HepG2 (cell line): ENCODE measurements around the gene ANKRD18B. TPM values are rescaled to one million over a fixed set of nuclear protein-coding genes. Genes with fewer than 3 reads are reported as not detected.
"Not testable (repeated sequence)": the region's sequence is repeated elsewhere in the genome, so short reads cannot be mapped to it uniquely, and the experiment has no call there.

Experiments used
- ATAC-seq: fragments of 200-7000 bp; cut with Tn5 transposase; 3 replicates; pipeline ENCODE4 v1.9.1; 2020; ENCODE audit warnings: mild to moderate bottlenecking, moderate library complexity
- BruUV-seq: library from RNA; stranded (reverse); fragments of 400-500 nt; replicated peaks from 2 replicates; lab custom pipeline; 2021; lab: Mats Ljungman, UMichigan
- CTCF ChIA-PET: fragments of 300-600 bp; formaldehyde crosslinking; extraction: SDS; loops from one replicate; lab custom pipeline; 2021; ENCODE audit warnings: low total read pairs, inconsistent platforms, low intra/inter-chr PET ratio; lab: Yijun Ruan, JAX
- POLR2A ChIA-PET: fragments of 350-600 bp; sonication (Branson Sonifier 250); formaldehyde crosslinking; loops from one replicate; lab custom pipeline; 2020; ENCODE audit warnings: antibody characterized with exemption, inconsistent platforms; lab: Yijun Ruan, JAX
- DNase-seq: peaks from one replicate; pipeline ENCODE4 v3.0.0-alpha.2; 2015; ENCODE audit warnings: low spot score
- FAIRE-seq: peaks from 3 replicates; lab custom pipeline; 2011; peaks lifted over from hg19 to GRCh38; lab: Jason Lieb, UNC
- H2AFZ ChIP-seq: one replicate; pipeline ENCODE4 v1.6.1; 2011; ENCODE audit warnings: low read length, inconsistent platforms
- H3K27ac ChIP-seq: fragments of 300-600 bp; 3 replicates; pipeline ENCODE4 v1.8.0; 2011; ENCODE audit warnings: mixed run types, mild to moderate bottlenecking, mixed read lengths, low read length, inconsistent platforms; ENCODE audit not compliant: insufficient read depth; ENCODE audit errors: extremely low read length
- H3K27me3 ChIP-seq, 2 experiments: fragments of 200-600 bp in 1 of 2; 2 replicates in 1 of 2; 3 replicates in 1 of 2; pipeline versions ENCODE4 v1.6.0 to v1.8.0; 2011; ENCODE audit warnings: low read length in 2 of 2, mild to moderate bottlenecking in 2 of 2, moderate library complexity in 2 of 2, inconsistent platforms in 1 of 2; ENCODE audit not compliant: insufficient read depth in 2 of 2, control insufficient read depth in 1 of 2
- H3K36me3 ChIP-seq, 2 experiments: fragments of 200-600 bp in 1 of 2; replicated peaks in 1 of 2; 2 replicates in 1 of 2; 3 replicates in 1 of 2; pipeline versions ENCODE4 v1.5.1 to v1.8.0; 2011; ENCODE audit warnings: low read length in 2 of 2, inconsistent platforms in 1 of 2; ENCODE audit not compliant: insufficient read depth in 2 of 2, control insufficient read depth in 1 of 2
- H3K4me1 ChIP-seq: 2 replicates; pipeline ENCODE4 v1.5.1; 2012; ENCODE audit warnings: low read length, inconsistent platforms; ENCODE audit not compliant: insufficient read depth
- H3K4me2 ChIP-seq: 2 replicates; pipeline ENCODE4 v1.6.0; 2011; ENCODE audit warnings: low read depth, low read length, inconsistent platforms
- H3K4me3 ChIP-seq, 3 experiments: fragments of 200-600 bp in 1 of 3; sonication (generic), shearing (Covaris generic) in 1 of 3; replicated peaks in 1 of 3; 2 replicates each; pipeline ENCODE4 v1.5.1; 2011 to 2016; ENCODE audit warnings: low read length in 3 of 3, inconsistent platforms in 2 of 3, low read depth in 2 of 3, mild to moderate bottlenecking in 2 of 3, control low read depth in 1 of 3, mixed read lengths in 1 of 3; ENCODE audit not compliant: insufficient read depth in 1 of 3
- H3K79me2 ChIP-seq: one replicate; pipeline ENCODE4 v1.6.1; 2011; ENCODE audit warnings: low read length, inconsistent platforms; ENCODE audit not compliant: insufficient read depth
- H3K9ac ChIP-seq: 2 replicates; pipeline ENCODE4 v1.6.0; 2011; ENCODE audit warnings: mild to moderate bottlenecking, low read depth, low read length, inconsistent platforms; ENCODE audit not compliant: insufficient read depth
- H3K9me3 ChIP-seq: 2 replicates; pipeline ENCODE4 v1.5.1; 2012; ENCODE audit warnings: mild to moderate bottlenecking, low read length
- H4K20me1 ChIP-seq: 2 replicates; pipeline ENCODE4 v1.6.0; 2011; ENCODE audit warnings: inconsistent platforms, mild to moderate bottlenecking, low read length, moderate library complexity; ENCODE audit not compliant: insufficient read depth
- POLR2AphosphoS2 ChIP-seq: IDR thresholded peaks from 2 replicates; pipeline ENCODE4 v1.6.1; 2011; ENCODE audit warnings: low read depth, low read length, improper control_type of control experiment
- RAD51 ChIP-seq: fragments of 450-650 bp; IDR thresholded peaks from 2 replicates; pipeline ENCODE4 v1.6.1; 2016; ENCODE audit warnings: borderline replicate concordance
- ZNF101 ChIP-seq: sonication (generic); formaldehyde crosslinking; IDR thresholded peaks from 2 replicates; pipeline ENCODE4 v1.4.0; 2020; ENCODE audit warnings: mild to moderate bottlenecking, low read depth, missing genetic modification reagents, borderline replicate concordance
- ZNF629 ChIP-seq: sonication (generic); formaldehyde crosslinking; conservative IDR thresholded peaks from 2 replicates; pipeline ENCODE4 v1.5.0; 2020; ENCODE audit warnings: missing genetic modification reagents
- ZNF816 ChIP-seq: sonication (generic); formaldehyde crosslinking; IDR thresholded peaks from 2 replicates; pipeline ENCODE4 v1.8.0; 2022; ENCODE audit warnings: missing genetic modification reagents, mild to moderate bottlenecking, borderline replicate concordance
- WGBS: methylation state at CpG from one replicate; pipeline ENCODE4 v1.1.6; 2017; ENCODE audit warnings: low lambda C conversion rate; 5-methylcytosine and 5-hydroxymethylcytosine counted together
- in situ Hi-C: cut with HindIII; loops from 2 replicates; pipeline ENCODE4 v1.10.0; 2017; ENCODE audit warnings: low pct_unique_long_range_greater_than_20kb; ENCODE audit not compliant: extremely low pct_ligation_motif_present
- intact Hi-C: fragments of 100-400 bp; cut with micrococcal nuclease; formaldehyde crosslinking; loops from one replicate; pipeline ENCODE4 v1.10.0; 2022; ENCODE audit not compliant: unreplicated experiment
- polyA plus RNA-seq, 8 experiments: library from polyadenylated mRNA; depleted of rRNA in 3 of 8; stranded (reverse) in 7 of 8; unstranded in 1 of 8; fragments of >200 nt; fragmentation: Illumina TruSeq in 4 of 8; extraction: Trizol in 4 of 8; gene quantifications; 2 replicates each; pipeline versions ENCODE4 v1.2.1 to v1.2.3, GENCODE V29; 2011 to 2016; ENCODE audit warnings: low read depth in 4 of 8, missing spikeins in 1 of 8, mixed read lengths in 1 of 8; ENCODE audit not compliant: insufficient read depth in 1 of 8
- total RNA-seq, 5 experiments: library from RNA; depleted of rRNA; stranded (reverse); fragments of >200 nt; fragmentation: Illumina TruSeq; extraction: Trizol; gene quantifications; 2 replicates each; pipeline ENCODE4 v1.2.3, GENCODE V29; 2016; ENCODE audit warnings: low read depth in 1 of 5

ANKRD18B gene
- total and polyA plus RNA-seq, 2 of the 13 experiments (the other 11 are each of a cell fraction or from before 2014, with no cell fraction given), result 0.57 to 1.4 TPM

DNA sequence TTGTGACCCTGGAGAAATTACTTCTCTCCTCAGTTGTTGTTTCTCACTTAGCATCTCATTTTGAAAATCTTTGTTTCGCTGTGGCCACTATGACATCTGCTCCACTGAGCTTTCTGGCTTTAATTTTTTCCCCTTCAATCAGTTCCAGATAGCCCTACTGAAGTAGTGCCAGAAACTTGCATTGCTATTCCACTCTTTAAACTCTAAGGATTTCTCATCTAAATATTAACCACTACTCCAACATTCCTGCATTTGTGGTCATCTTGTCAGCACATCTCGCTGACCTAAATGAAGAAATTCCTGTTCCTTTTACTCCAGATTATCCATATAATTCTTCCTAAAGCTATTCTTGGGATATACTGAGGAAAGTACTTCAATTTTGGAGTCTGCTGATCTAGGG, 35.0 kb upstream of the ANKRD18B start:
- WGBS, result 5% methylated on average over 2 of the region's 2 CpGs
- intact Hi-C loops, result no loop called here
- no peaks in the 10 kb centered on the region for H3K4me1 ChIP-seq
- no peak overlapping the region for H2AFZ ChIP-seq
- BruUV-seq, result no TSS peak
- H4K20me1 ChIP-seq, result no peaks in the 10 kb centered on the region
- H3K9me3 ChIP-seq, result no peaks in the 10 kb centered on the region
- in situ Hi-C loops, result no loop called here
- no peak for FAIRE-seq
- no peak for TF ChIP-seq ZNF816 (CRISPR knock-in tag)
- TF ChIP-seq ZNF101 (CRISPR knock-in tag), result no peak
- no peak for TF ChIP-seq POLR2AphosphoS2
- TF ChIP-seq ZNF629 (CRISPR knock-in tag), result no peak
- TF ChIP-seq, all 625 proteins: peak for 0
- DNase-seq (no peak), ATAC-seq (no peak)
- Histone ChIP-seq H3K4me2 (no peak overlapping the region), H3K36me3 (no peaks in the 10 kb centered on the region), H3K27me3 (no peaks in the 10 kb centered on the region), H3K9ac (no peak overlapping the region), H3K79me2 (no peaks in the 10 kb centered on the region), H3K27ac (no peak overlapping the region), H3K4me3 (no peak overlapping the region)
- ChIA-PET CTCF (no interaction called here), POLR2A (no interaction called here)

DNA sequence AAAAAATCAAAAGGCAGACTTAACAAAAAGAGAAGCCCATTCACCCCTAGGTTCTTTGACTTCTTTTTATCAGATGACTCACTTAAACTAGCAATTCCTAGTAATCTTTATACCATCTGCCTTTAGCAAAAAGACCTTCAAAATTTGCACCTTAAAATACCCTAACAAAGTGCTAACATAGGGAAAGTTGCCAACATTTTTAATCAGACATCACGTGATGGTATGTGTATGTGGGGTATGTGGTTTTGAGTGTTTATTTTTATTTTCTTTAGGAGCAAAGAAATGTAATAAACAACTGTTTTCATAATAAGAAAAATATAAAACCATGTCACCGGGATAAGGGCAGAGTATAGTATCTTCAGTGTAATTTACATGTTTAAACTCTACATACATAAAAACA, 30.2 kb upstream of the ANKRD18B start:
- H3K4me3 ChIP-seq, BruUV-seq, H3K4me2 ChIP-seq, H3K9ac ChIP-seq, H3K4me1 ChIP-seq, H3K79me2 ChIP-seq, H3K9me3 ChIP-seq, H3K27me3 ChIP-seq, DNase-seq, CTCF ChIA-PET, intact Hi-C loops, H4K20me1 ChIP-seq, H3K27ac ChIP-seq, FAIRE-seq, H3K36me3 ChIP-seq, in situ Hi-C loops, H2AFZ ChIP-seq, POLR2A ChIA-PET, ATAC-seq: not testable (repeated sequence)
- WGBS, result 3% methylated on average over 2 of the region's 2 CpGs
- TF ChIP-seq RAD51, result peak; percentile 15; the same call in 1 of the 2 replicates
